Ascending aorta (tissue), 2 donors: ENCODE results near the gene CAMK1G. TPM values are rescaled to one million over a fixed set of nuclear protein-coding genes. Genes with fewer than 3 reads are reported as not detected.

Source experiments
- DNase-seq, 2 donors: peaks; one replicate each; pipeline ENCODE4 v3.0.0-alpha.2; 2019; ENCODE audit warnings: low spot score in 2 of 2
- H3K27ac ChIP-seq, 2 donors: fragments of 200-600 bp; sonication (generic); one replicate each; pipeline ENCODE4 v1.5.1; 2016 to 2017; ENCODE audit warnings: mild to moderate bottlenecking in 1 of 2
- H3K27me3 ChIP-seq: fragments of 200-600 bp; sonication (generic); one replicate; pipeline ENCODE4 v1.5.1; 2017
- H3K36me3 ChIP-seq, 2 donors: fragments of 200-600 bp; sonication (generic); one replicate each; pipeline ENCODE4 v1.5.1; 2016
- H3K4me1 ChIP-seq, 2 donors: fragments of 200-600 bp; sonication (generic); one replicate each; pipeline ENCODE4 v1.5.1; 2016 to 2017; ENCODE audit warnings: mild to moderate bottlenecking in 1 of 2
- H3K4me3 ChIP-seq, 2 donors: fragments of 200-600 bp; sonication (generic); one replicate each; pipeline ENCODE4 v1.5.1; 2016 to 2017; ENCODE audit warnings: mild to moderate bottlenecking in 1 of 2
- H3K9me3 ChIP-seq, 2 donors: fragments of 200-600 bp; sonication (generic); one replicate each; pipeline ENCODE4 v1.5.1; 2016
- intact Hi-C: fragments of 100-400 bp; cut with DNase I; formaldehyde crosslinking; loops from one replicate; pipeline ENCODE4 v1.15.1; 2023
- total RNA-seq: library from RNA; depleted of rRNA; stranded (reverse); fragments of >200 nt; gene quantifications from one replicate; pipeline ENCODE4 v1.1.0, GENCODE V29; 2016
- TF ChIP-seq, protein P1 (sequence below), 3 experiments: fragments of 200-600 bp in 2 of 3; fragments of 450-650 bp in 1 of 3; sonication (generic) in 2 of 3; IDR thresholded peaks; one replicate each; pipeline ENCODE4 v1.5.1; 2016 to 2019; ENCODE audit warnings: antibody characterized with exemption in 3 of 3, mild to moderate bottlenecking in 1 of 3, moderate library complexity in 1 of 3

CAMK1G gene
- total RNA-seq, 1 donor from 2014 or later, result not detected

DNA sequence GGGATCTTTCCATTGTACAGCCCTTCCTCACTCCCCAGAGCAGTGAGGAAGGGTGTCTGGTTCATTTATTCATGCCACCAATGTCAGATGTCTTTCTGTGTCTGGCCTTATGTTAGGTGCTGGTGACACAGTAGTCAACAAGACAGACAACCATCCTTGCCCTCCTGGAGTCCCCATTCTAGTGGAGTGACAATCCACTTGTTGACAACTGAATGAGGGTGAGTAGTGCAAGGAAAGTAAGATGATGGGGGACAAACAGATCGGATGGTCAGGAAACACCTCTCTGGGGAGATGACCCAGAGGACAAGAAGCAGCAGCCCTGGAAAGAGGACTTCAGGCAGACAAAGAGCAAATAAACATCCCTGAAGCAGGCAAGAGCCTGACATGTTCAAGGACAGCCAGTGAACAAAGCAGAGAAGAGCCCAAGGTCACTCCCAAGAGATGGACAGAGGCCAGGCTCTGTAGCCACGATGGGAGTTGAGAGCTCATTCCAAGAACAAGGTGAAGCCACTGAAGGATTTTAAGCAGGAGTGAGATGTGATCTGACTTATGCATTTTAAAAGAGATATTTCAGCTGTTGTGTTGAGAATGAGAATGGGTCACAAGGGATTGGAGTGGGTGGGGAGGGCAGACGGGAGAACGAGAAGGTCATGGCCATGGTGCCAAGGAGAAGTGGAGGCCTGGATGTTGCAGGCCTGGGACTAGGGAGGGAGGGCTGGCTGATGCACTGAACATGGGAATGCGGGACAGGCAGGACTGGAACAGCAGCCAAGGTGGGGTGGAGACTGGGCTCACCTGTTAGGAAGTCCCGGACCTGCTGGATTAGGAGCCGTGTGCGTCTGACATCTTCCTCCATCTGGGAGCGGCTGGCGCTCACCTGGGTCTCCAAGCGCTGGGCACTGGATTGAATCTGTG, 38.5 kb downstream of the CAMK1G start:
- Histone ChIP-seq H3K4me1 (peaks cover 3 to 12% of the 10 kb centered on the region in 2 donors), H3K27ac (no peak overlapping the region), H3K27me3 (no peaks in the 10 kb centered on the region), H3K9me3 (no peaks in the 10 kb centered on the region), H3K36me3 (no peaks in the 10 kb centered on the region), H3K4me3 (no peak overlapping the region)
- intact Hi-C loops, result no loop called here
- DNase-seq, result no peak
- TF ChIP-seq, protein P1, sequence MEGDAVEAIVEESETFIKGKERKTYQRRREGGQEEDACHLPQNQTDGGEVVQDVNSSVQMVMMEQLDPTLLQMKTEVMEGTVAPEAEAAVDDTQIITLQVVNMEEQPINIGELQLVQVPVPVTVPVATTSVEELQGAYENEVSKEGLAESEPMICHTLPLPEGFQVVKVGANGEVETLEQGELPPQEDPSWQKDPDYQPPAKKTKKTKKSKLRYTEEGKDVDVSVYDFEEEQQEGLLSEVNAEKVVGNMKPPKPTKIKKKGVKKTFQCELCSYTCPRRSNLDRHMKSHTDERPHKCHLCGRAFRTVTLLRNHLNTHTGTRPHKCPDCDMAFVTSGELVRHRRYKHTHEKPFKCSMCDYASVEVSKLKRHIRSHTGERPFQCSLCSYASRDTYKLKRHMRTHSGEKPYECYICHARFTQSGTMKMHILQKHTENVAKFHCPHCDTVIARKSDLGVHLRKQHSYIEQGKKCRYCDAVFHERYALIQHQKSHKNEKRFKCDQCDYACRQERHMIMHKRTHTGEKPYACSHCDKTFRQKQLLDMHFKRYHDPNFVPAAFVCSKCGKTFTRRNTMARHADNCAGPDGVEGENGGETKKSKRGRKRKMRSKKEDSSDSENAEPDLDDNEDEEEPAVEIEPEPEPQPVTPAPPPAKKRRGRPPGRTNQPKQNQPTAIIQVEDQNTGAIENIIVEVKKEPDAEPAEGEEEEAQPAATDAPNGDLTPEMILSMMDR (IDR thresholded peaks at IDR 0.05), result no peak

DNA sequence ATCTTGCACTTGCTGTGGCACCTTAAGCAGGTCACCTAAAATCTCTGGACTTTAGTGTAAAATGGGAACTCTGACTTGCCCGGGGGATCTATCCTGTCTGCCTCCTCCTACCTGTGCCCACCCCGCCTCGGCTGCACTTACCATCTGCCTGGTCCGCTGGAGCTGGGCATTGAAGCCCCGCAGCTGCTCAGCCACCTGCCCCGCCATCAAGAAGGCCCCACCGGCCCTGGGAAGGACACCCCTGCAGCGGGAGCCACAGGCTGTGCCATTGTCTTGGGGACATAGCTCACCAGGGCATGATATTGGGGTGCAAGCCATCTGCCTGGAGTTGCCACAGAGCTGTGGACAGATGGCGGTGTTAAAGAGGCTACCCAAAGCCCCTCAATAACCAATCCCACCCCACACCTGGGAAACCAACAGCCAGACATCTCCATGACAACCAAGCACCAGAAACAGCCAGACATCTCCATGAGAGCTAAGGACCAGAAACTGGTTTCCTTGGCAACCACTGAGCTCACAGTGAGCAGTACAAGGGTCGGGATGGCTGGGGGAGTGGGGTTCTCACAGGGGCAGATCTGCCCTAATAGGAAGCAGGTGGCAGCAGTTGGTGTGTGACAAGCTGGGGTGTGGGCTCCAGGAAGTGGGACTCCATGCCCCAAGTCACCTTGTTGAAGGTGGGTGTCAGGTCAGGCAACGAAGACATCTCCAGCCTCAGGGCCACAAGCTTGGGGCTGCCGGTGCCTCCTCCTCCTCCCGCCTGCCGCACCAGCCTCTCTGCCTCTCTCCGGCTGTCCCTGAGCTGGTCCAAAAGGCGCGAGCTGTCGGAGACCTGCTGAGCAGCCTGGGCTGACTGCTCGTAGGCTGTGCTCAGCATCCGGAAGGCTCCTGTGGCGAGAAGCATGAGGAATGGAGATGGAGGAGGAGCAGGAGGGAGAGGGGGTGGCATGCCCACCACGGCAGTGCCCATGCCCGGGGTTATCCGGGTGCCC, 39.6 kb downstream of the CAMK1G start:
- Histone ChIP-seq H3K27ac (no peak overlapping the region), H3K36me3 (no peaks in the 10 kb centered on the region), H3K9me3 (no peaks in the 10 kb centered on the region), H3K27me3 (no peaks in the 10 kb centered on the region), H3K4me3 (no peak overlapping the region), H3K4me1 (peaks cover 3 to 19% of the 10 kb centered on the region in 2 donors)
- no peak for DNase-seq
- intact Hi-C loops, result no loop called here
- TF ChIP-seq, protein P1 (IDR thresholded peaks at IDR 0.05), result no peak

DNA sequence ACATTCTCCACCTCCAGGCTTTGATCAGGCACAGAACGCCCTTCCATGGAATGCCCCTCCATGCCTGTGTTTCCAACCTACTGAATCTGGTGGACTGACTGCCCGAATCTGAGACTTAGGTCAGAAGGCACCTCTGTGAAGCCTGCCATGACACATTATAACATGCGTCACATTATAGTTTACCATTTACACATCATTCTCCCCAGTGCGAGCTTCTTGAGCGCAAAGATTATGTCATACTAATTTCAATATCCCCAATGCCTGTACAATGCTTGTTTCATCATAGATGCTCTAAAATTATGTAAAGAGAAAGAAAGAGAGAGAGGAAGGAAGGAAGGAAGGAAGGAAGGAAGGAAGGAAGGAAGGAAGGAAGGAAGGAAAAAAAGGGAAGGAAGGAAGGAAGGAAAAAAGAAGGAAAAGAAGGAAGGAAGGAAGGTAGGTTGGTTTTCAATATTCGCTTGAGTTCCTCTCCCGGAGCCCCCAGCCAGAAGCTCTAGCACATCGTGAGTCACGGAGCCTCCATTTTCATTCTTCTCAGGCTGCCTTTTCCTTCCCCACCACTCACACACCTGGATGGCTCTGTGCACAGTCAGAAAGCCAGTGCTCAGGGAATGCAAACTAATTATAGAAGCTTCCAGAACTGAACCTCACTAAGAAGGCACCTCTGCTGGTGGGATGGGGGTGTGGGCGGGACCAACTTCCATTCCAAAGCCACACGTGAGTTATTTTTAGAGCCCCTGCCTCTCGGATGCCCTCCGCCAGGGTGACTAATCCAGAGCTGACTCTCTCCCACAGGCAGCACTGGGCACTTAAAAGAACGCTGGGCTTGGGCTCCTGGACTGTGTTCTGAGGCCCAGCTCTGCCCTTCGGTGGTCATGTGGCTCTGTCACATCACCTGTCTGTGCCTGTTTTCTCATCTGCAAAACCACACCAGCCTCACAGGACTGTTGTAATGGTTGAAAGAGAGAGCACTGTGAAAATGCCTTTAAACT, 41.3 kb downstream of the CAMK1G start:
- Histone ChIP-seq H3K9me3 (no peaks in the 10 kb centered on the region), H3K27me3 (no peaks in the 10 kb centered on the region), H3K36me3 (no peaks in the 10 kb centered on the region), H3K4me3 (no peak overlapping the region), H3K4me1 (peaks cover 3 to 19% of the 10 kb centered on the region in 2 donors), H3K27ac (no peak overlapping the region)
- DNase-seq, result no peak
- intact Hi-C loops, result no loop called here
- TF ChIP-seq, protein P1 (IDR thresholded peaks at IDR 0.05), result no peak

DNA sequence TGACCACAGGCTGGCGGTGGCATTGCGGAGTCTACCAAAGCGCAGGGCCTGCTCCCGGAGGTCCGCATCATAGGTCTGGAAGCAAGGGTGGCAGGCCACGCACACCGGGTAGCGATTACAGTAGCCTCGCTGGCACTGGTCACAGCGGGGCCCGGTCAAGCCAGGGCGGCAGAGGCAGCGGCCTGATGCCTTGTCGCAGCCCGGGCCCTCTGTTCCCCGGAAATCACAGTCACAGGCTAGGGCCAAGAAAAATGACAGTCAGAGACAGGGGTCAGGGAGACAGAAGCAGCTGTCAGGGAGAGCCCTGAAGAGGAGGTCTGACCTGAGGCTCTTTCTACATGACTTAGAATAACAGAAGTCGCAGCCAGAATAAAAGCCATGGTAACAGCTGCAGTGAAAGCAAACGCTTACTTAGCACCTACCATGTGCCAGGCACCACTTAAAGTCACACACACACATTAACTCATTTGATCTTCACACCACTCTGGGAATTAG, 42.3 kb downstream of the CAMK1G start:
- TF ChIP-seq, protein P1 (IDR thresholded peaks at IDR 0.05), result no peak
- no peak overlapping the region for H3K27ac ChIP-seq
- H3K4me3 ChIP-seq, result no peak overlapping the region
- H3K27me3 ChIP-seq, result no peaks in the 10 kb centered on the region
- H3K36me3 ChIP-seq, result no peaks in the 10 kb centered on the region
- peaks cover 3 to 19% of the 10 kb centered on the region in 2 donors for H3K4me1 ChIP-seq
- H3K9me3 ChIP-seq, result no peaks in the 10 kb centered on the region
- intact Hi-C loops, result no loop called here
- no peak for DNase-seq
